Peyer's patch (tissue), 4 donors: ENCODE data around the gene WRAP53. TPM values are rescaled to one million over a fixed set of nuclear protein-coding genes. Genes with fewer than 3 reads are reported as not detected.

Experiments
- DNase-seq, 3 donors: peaks; one replicate each; pipeline ENCODE4 v3.0.0-alpha.2; 2017 to 2019
- H3K27ac ChIP-seq, 4 donors: fragments of 200-600 bp; sonication (generic); one replicate each; pipeline ENCODE4 v1.5.1; 2016 to 2019
- H3K27me3 ChIP-seq, 2 donors: fragments of 200-600 bp; sonication (generic); one replicate each; pipeline ENCODE4 v1.5.1; 2019
- H3K36me3 ChIP-seq, 3 donors: fragments of 200-600 bp; sonication (generic); one replicate each; pipeline ENCODE4 v1.5.1; 2016 to 2019
- H3K4me1 ChIP-seq, 4 donors: fragments of 200-600 bp; sonication (generic); one replicate each; pipeline ENCODE4 v1.5.1; 2016 to 2019
- H3K4me3 ChIP-seq, 4 donors: fragments of 200-600 bp; sonication (generic); 1 replicate in 3 of 4; 2 replicates in 1 of 4; pipeline ENCODE4 v1.5.1; 2016 to 2019; ENCODE audit warnings: mild to moderate bottlenecking in 1 of 4
- H3K9me3 ChIP-seq, 4 donors: fragments of 200-600 bp; sonication (generic); one replicate each; pipeline ENCODE4 v1.5.1; 2016 to 2019; ENCODE audit warnings: mild to moderate bottlenecking in 1 of 4
- CTCF ChIP-seq, 6 experiments: fragments of 450-650 bp in 4 of 6; fragments of 200-600 bp in 2 of 6; sonication (generic) in 1 of 6; IDR thresholded peaks; one replicate each; pipeline ENCODE4 v1.5.1; 2017 to 2019; ENCODE audit warnings: antibody characterized with exemption in 6 of 6, mild to moderate bottlenecking in 3 of 6, moderate library complexity in 1 of 6
- POLR2A ChIP-seq, 2 donors: fragments of 450-650 bp; IDR thresholded peaks; one replicate each; pipeline ENCODE4 v1.5.1; 2017; ENCODE audit warnings: antibody characterized with exemption in 2 of 2, mild to moderate bottlenecking in 2 of 2, moderate library complexity in 2 of 2
- total RNA-seq, 4 donors: library from RNA; depleted of rRNA; stranded (reverse); fragments of >200 nt; gene quantifications; one replicate each; pipeline ENCODE4 v1.1.0, GENCODE V29; 2016

Gene WRAP53
- total RNA-seq, 4 donors from 2014 or later, result 4.6 to 9.3 (median 6.2) TPM

GRCh38 chr17:7713782-7714181 is 25.5 kb downstream of the WRAP53 start:
- H3K27me3 ChIP-seq, result peaks cover 0 to 5% of the 10 kb centered on the region in 2 donors
- TF ChIP-seq POLR2A (IDR thresholded peaks at IDR 0.05) (no peak), CTCF (IDR thresholded peaks at IDR 0.05) (no peak)
- no peaks in the 10 kb centered on the region for H3K36me3 ChIP-seq
- H3K4me1 ChIP-seq, result peaks cover 0 to 17% (median 9%) of the 10 kb centered on the region in 4 donors
- H3K9me3 ChIP-seq, result no peaks in the 10 kb centered on the region
- no peak for DNase-seq
- no peak overlapping the region for H3K27ac ChIP-seq
- no peak overlapping the region for H3K4me3 ChIP-seq

DNA sequence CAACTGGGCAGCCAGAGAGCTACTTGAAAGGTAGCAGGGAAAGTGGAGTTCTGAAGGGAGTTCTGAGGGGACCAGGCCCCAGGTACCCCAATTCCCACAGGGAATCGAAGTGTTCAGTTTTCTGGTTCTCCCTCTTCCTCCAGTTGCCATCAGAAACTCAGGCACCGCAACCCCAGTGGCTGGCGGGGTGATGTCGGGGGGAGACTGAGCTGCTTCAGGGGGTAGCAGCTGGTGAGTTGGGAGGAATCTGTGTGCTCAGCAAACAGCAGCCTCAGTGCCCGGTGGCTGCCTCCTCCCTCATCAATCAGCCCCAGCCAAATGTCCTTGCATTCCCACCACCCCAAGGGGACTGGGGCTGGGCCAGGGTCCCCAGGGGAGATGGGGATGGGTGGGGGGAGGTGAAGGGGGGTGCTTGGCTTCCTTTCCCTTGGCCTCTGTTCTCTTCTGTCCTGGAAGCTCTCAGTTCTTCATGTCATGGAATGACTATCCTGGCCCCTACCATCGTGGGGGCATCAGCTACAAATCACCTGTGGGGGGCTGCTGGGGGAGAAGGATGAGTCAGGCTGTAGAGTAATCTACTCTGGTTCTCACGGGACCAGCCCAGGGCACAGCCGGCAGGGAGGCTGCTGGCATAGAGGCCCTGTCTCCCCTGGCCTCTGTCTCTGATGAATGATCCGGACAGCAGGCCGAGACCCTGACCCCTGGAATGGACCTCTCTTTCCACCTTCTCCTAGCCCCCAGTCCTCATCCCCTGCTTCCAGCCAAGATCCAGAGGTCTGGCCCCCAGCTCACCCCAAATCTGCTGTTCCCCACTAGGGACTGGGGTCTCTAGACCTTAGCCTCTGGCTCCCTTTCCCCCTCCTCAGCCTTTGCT is 26.7 kb downstream of the WRAP53 start:
- Histone ChIP-seq H3K27me3 (peaks cover 0 to 5% of the 10 kb centered on the region in 2 donors), H3K36me3 (no peaks in the 10 kb centered on the region), H3K9me3 (no peaks in the 10 kb centered on the region), H3K4me1 (peaks cover 0 to 17% (median 9%) of the 10 kb centered on the region in 4 donors), H3K4me3 (no peak overlapping the region), H3K27ac (no peak overlapping the region)
- no peak for TF ChIP-seq POLR2A (IDR thresholded peaks at IDR 0.05)
- TF ChIP-seq CTCF (IDR thresholded peaks at IDR 0.05), result no peak
- DNase-seq, result no peak

DNA sequence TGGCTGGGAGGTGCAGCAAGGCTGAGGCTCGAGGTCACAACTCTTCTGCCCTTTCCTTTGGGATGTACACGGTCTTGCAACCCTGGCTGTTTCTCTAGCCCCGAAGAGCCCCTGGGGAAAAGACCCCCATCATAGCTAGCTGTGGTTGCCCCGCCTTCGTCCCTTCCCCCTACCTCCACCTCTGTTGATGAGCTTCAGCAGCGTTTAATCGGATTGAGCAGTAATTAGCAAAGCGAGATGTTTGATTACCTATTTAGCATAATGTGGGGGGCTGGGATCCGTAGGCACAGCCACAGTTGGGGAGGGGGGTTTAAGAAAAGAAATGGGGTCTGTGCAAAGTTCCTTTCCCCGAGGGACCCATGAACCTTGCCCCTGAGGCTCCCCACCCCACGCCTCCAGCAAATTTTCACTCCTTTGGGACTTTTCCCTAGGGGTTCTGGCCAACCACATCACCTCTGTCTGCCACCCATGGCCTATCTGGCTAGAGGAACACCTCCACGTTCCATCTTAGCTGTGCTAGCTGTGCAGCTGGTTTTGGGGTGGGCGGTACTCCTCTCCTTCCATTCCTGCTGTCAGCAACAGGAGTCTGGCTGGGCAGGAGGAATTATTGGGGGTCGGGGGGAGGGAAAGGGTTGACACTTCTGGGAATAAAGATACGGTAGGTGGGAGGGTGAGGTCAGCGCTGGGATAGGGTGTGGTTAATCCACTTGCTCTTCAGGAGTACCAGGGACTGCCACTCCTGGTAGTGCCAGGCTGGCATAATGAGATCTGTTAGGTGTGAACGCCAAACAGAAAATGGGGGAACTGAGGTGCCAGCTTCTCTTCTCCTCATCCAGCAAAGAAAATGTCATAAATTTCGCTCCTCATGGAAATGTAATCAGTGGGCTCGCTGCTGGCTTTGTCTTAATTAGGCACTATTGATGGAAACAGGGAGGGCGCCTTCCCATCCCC is 27.9 kb downstream of the WRAP53 start:
- TF ChIP-seq POLR2A (IDR thresholded peaks at IDR 0.05) (no peak), CTCF (IDR thresholded peaks at IDR 0.05) (no peak)
- Histone ChIP-seq H3K27ac (no peak overlapping the region), H3K4me1 (peaks cover 0 to 17% (median 9%) of the 10 kb centered on the region in 4 donors), H3K4me3 (peak overlapping the region; percentile 23 to 54 (median 50)), H3K9me3 (no peaks in the 10 kb centered on the region), H3K36me3 (no peaks in the 10 kb centered on the region), H3K27me3 (peaks cover 0 to 5% of the 10 kb centered on the region in 2 donors)
- DNase-seq, result no peak

DNA sequence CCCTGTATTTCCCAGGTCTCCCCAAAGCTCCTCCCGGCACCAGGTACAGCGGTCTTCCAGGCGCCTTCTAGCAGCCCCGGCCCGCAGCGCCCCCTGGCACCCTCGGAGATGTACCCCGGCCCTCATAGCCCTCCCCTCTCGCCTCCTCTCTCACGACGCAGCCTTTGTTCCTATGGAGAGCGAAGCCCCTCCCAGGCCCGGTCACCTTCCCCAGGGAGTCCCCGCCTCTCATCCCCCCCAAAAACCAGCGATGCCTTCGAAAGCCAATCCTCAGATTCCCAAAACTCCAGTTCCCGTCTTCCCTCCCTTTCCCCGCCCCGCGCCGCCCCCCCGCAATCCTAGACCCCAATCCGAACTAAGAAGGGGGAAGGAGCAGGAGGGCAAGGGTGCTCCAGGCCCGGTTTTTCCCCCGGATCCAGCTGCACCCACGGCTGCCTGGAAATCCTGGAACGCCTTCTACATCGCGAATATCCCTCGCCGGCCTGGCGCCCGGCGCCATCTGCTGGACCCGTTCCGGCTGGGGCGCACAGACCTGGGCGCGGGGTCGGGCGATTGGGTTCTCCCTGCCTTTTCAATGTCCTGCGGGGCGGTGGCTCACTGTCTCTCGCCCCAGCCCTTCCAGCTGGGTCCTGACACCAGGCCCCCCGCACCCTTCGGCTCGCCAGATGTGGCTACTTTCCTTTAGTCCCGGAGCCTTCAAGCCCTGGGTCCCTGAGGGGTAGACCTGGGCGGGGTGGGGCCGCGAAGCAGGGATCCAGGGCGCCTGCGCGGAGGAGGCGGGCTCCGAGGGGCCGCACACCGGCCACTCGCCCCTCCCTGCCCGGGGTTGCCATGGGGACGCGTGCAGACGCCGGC is 28.9 kb downstream of the WRAP53 start, which contains the start of gene DNAH2:
Gene DNAH2 (plus strand): TSS at position 844 of the 855 bp plus-strand sequence. CDS start 1,991 bp downstream, outside the sequence.
- TF ChIP-seq POLR2A (IDR thresholded peaks at IDR 0.05) (no peak), CTCF (IDR thresholded peaks at IDR 0.05) (peak in 4 of 6 experiments; percentile 18 to 47 (median 36))
- peak within 1 kb of the TSS; percentile 23 to 54 (median 50) for H3K4me3 ChIP-seq
- peak; percentile 21 to 78 (median 73) for DNase-seq
- H3K27me3 ChIP-seq, result peaks cover 0 to 5% of the 10 kb centered on the region in 2 donors
- H3K4me1 ChIP-seq, result peaks cover 0 to 17% (median 9%) of the 10 kb centered on the region in 4 donors
- H3K36me3 ChIP-seq, result no peaks in the 10 kb centered on the region
- peak within 1 kb of the TSS in 1 of 4 donors; percentile 13 for H3K27ac ChIP-seq
- H3K9me3 ChIP-seq, result no peaks in the 10 kb centered on the region
